Natural killer cell (primary cell): Measurements from ENCODE around the gene USH2A. TPM values are rescaled to one million over a fixed set of nuclear protein-coding genes. Genes with fewer than 3 reads are reported as not detected.

Source experiments
- ATAC-seq, 3 donors: fragments of 150-1000 bp in 2 of 3; fragments of 200-7000 bp in 1 of 3; cut with Tn5 transposase; 1 replicate in 1 of 3; 2 replicates in 2 of 3; pipeline ENCODE4 v1.10.0; 2021; ENCODE audit warnings: mild to moderate bottlenecking in 2 of 3, moderate library complexity in 2 of 3
- DNase-seq, 2 donors: peaks; one replicate each; pipeline versions ENCODE4 v3.0.0 to v3.0.0-alpha.2; 2013 to 2021; ENCODE audit warnings: mixed read lengths in 1 of 2
- H3K27ac ChIP-seq: one replicate; pipeline ENCODE4 v1.5.1; 2013; ENCODE audit warnings: mild to moderate bottlenecking, low read length
- H3K27me3 ChIP-seq: one replicate; pipeline ENCODE4 v1.6.1; 2013; ENCODE audit warnings: low read length; ENCODE audit not compliant: control insufficient read depth, insufficient read depth
- H3K36me3 ChIP-seq: one replicate; pipeline ENCODE4 v1.6.1; 2013; ENCODE audit warnings: low read length; ENCODE audit not compliant: control insufficient read depth, insufficient read depth
- H3K4me1 ChIP-seq: one replicate; pipeline ENCODE4 v1.6.1; 2013; ENCODE audit warnings: low read length; ENCODE audit not compliant: control insufficient read depth, insufficient read depth
- H3K4me3 ChIP-seq: one replicate; pipeline ENCODE4 v1.5.1; 2013; ENCODE audit warnings: low read length
- H3K9me3 ChIP-seq: one replicate; pipeline ENCODE4 v1.6.1; 2013; ENCODE audit warnings: low read length; ENCODE audit not compliant: control insufficient read depth, insufficient read depth
- H3K27ac Mint-ChIP-seq, 2 donors: one replicate each; pipeline ENCODE4 v1.8.0; 2022; ENCODE audit warnings: mild to moderate bottlenecking in 2 of 2, mixed read lengths in 2 of 2, moderate library complexity in 1 of 2
- H3K27me3 Mint-ChIP-seq, 2 donors: one replicate each; pipeline ENCODE4 v1.8.0; 2022; ENCODE audit warnings: low read depth in 2 of 2, mixed read lengths in 2 of 2
- H3K36me3 Mint-ChIP-seq: one replicate; pipeline ENCODE4 v1.8.0; 2022; ENCODE audit warnings: mixed read lengths
- H3K4me1 Mint-ChIP-seq, 2 donors: one replicate each; pipeline ENCODE4 v1.8.0; 2022; ENCODE audit warnings: mixed read lengths in 2 of 2
- H3K4me3 Mint-ChIP-seq: one replicate; pipeline ENCODE4 v1.8.0; 2022; ENCODE audit warnings: mild to moderate bottlenecking, moderate library complexity, mixed read lengths
- H3K9me3 Mint-ChIP-seq, 2 donors: one replicate each; pipeline ENCODE4 v1.8.0; 2022; ENCODE audit warnings: mixed read lengths in 2 of 2
- CTCF ChIP-seq: fragments of 200-600 bp; IDR thresholded peaks from one replicate; pipeline ENCODE4 v1.8.0; 2022; ENCODE audit warnings: antibody characterized with exemption
- WGBS: methylation state at CpG from one replicate; pipeline ENCODE4 v1.1.7; 2013; ENCODE audit warnings: missing lambda C conversion rate; ENCODE audit not compliant: insufficient coverage; 5-methylcytosine and 5-hydroxymethylcytosine counted together
- intact Hi-C: fragments of 100-400 bp; cut with micrococcal nuclease; formaldehyde crosslinking; loops from one replicate; pipeline ENCODE4 v1.14.2; 2022
- total RNA-seq, 4 donors: library from RNA; stranded (reverse); fragments of 120-200 nt in 1 of 4; gene quantifications; one replicate each; pipeline versions ENCODE4 v1.2.3 to v1.2.4, GENCODE V29; 2013 to 2022

USH2A gene
- total RNA-seq, 3 donors from 2014 or later (not counting 1 experiment from before 2014, with no cell fraction given) = not detected

- Histone ChIP-seq H3K4me3 (no peak overlapping the region), H3K27me3 (no peaks in the 10 kb centered on the region), H3K27ac (no peak overlapping the region), H3K36me3 (no peaks in the 10 kb centered on the region), H3K9me3 (no peaks in the 10 kb centered on the region), H3K4me1 (no peaks in the 10 kb centered on the region)
- Mint-ChIP-seq H3K9me3 (peaks cover 8 to 9% of the 10 kb centered on the region in 2 donors), H3K36me3 (peaks cover 12% of the 10 kb centered on the region), H3K27ac (no peak overlapping the region), H3K27me3 (no peaks in the 10 kb centered on the region), H3K4me3 (no peak overlapping the region), H3K4me1 (no peaks in the 10 kb centered on the region)
- intact Hi-C loops = no loop called here
- DNase-seq (no peak), ATAC-seq (no peak)
- no peak for TF ChIP-seq CTCF
- no CpG with 5 or more reads among the region's 1 CpG for WGBS
These were observed 547.5 kb downstream of the USH2A start for GRCh38 chr1:215875712-215876111.

DNA sequence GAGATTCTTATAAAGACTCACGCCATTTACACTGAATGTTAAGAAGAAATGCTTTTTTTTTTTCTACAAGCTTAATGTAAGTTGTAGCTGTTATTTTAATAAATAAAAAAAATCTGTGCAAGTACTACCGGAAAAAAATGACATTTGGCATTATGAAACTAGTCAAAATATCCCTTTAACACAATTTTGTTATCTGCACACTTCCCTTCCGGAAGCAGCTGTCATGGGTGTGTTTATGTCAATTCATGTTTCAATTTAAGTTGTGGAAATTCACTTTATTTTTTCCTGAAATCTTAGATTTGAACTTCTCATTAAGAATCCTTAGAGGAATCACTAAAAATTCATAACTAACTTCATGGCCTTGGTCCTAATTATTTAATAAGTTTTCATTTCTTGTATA, 548.0 kb downstream of the USH2A start:
- Mint-ChIP-seq H3K27me3 (no peaks in the 10 kb centered on the region), H3K9me3 (peaks cover 5 to 9% of the 10 kb centered on the region in 2 donors), H3K27ac (no peak overlapping the region), H3K4me1 (no peaks in the 10 kb centered on the region), H3K4me3 (no peak overlapping the region), H3K36me3 (peaks cover 8% of the 10 kb centered on the region)
- no peak overlapping the region for H3K27ac ChIP-seq
- no peak overlapping the region for H3K4me3 ChIP-seq
- intact Hi-C loops = no loop called here
- H3K9me3 ChIP-seq = no peaks in the 10 kb centered on the region
- ATAC-seq (no peak), DNase-seq (no peak)
- H3K36me3 ChIP-seq = no peaks in the 10 kb centered on the region
- H3K27me3 ChIP-seq = no peaks in the 10 kb centered on the region
- H3K4me1 ChIP-seq = no peaks in the 10 kb centered on the region
- WGBS = 73% methylated on average over 2 of the region's 3 CpGs
- no peak for TF ChIP-seq CTCF

DNA sequence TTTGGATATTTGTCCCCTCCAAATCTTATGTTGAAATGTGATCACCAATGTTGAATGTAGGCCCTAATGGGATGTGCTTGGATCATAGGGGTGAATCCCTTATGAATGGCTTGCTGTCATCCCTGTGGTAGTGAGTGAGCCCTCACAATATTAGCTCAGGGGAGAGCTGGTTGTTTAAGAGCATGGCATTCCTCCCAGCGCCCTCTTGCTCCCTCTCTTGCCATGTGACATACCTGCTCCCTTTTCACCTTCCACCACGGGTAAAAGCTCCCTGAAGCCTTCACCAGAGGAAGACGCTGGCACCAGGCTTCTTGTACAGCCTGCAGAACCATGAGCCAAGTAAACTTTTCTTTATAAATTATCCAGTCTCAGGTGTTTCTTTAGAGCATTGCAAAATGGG, 550.6 kb downstream of the USH2A start:
- Mint-ChIP-seq H3K9me3 (peaks cover 9 to 10% of the 10 kb centered on the region in 2 donors), H3K4me3 (no peak overlapping the region), H3K4me1 (no peaks in the 10 kb centered on the region), H3K36me3 (no peaks in the 10 kb centered on the region), H3K27ac (no peak overlapping the region), H3K27me3 (no peaks in the 10 kb centered on the region)
- no peaks in the 10 kb centered on the region for H3K27me3 ChIP-seq
- H3K4me1 ChIP-seq = no peaks in the 10 kb centered on the region
- WGBS = 52% methylated on average over 3 of the region's 3 CpGs
- DNase-seq = no peak
- no peak for ATAC-seq
- H3K9me3 ChIP-seq = peaks cover 2% of the 10 kb centered on the region
- intact Hi-C loops = no loop called here
- no peaks in the 10 kb centered on the region for H3K36me3 ChIP-seq
- TF ChIP-seq CTCF = no peak
- H3K27ac ChIP-seq = no peak overlapping the region
- H3K4me3 ChIP-seq = no peak overlapping the region

GRCh38 chr1:215868500-215868899, 554.7 kb downstream of the USH2A start:
- no peaks in the 10 kb centered on the region for H3K27me3 ChIP-seq
- H3K36me3 ChIP-seq = no peaks in the 10 kb centered on the region
- TF ChIP-seq CTCF = no peak
- H3K9me3 Mint-ChIP-seq = peaks cover 8 to 15% of the 10 kb centered on the region in 2 donors
- no peaks in the 10 kb centered on the region for H3K4me1 ChIP-seq
- no peaks in the 10 kb centered on the region for H3K36me3 Mint-ChIP-seq
- H3K27me3 Mint-ChIP-seq = no peaks in the 10 kb centered on the region
- no peak overlapping the region for H3K4me3 Mint-ChIP-seq
- H3K4me1 Mint-ChIP-seq = no peaks in the 10 kb centered on the region
- H3K27ac Mint-ChIP-seq = no peak overlapping the region
- intact Hi-C loops = no loop called here
- WGBS = 52% methylated on average over 1 of the region's 1 CpG
- no peak for DNase-seq
- H3K4me3 ChIP-seq = no peak overlapping the region
- H3K9me3 ChIP-seq = peaks cover 2% of the 10 kb centered on the region
- no peak overlapping the region for H3K27ac ChIP-seq
- ATAC-seq = no peak
